Fibroblast of pulmonary artery (primary cell): ENCODE measurements around the gene SYNE1.

ENCODE experiments used
- DNase-seq: peaks from one replicate; pipeline ENCODE4 v3.0.0-alpha.2; 2010; ENCODE audit warnings: low read depth
- H3K4me3 ChIP-seq: replicated peaks from 2 replicates; pipeline ENCODE4 v1.5.1; 2011; ENCODE audit warnings: low read depth, mild to moderate bottlenecking, control low read depth, low read length, moderate library complexity
- TF ChIP-seq, protein P1 (sequence below): IDR thresholded peaks from 2 replicates; pipeline ENCODE4 v1.5.1; 2011; ENCODE audit warnings: mild to moderate bottlenecking, control low read depth, low read length, inconsistent platforms; ENCODE audit errors: missing control alignments

Gene SYNE1

DNA sequence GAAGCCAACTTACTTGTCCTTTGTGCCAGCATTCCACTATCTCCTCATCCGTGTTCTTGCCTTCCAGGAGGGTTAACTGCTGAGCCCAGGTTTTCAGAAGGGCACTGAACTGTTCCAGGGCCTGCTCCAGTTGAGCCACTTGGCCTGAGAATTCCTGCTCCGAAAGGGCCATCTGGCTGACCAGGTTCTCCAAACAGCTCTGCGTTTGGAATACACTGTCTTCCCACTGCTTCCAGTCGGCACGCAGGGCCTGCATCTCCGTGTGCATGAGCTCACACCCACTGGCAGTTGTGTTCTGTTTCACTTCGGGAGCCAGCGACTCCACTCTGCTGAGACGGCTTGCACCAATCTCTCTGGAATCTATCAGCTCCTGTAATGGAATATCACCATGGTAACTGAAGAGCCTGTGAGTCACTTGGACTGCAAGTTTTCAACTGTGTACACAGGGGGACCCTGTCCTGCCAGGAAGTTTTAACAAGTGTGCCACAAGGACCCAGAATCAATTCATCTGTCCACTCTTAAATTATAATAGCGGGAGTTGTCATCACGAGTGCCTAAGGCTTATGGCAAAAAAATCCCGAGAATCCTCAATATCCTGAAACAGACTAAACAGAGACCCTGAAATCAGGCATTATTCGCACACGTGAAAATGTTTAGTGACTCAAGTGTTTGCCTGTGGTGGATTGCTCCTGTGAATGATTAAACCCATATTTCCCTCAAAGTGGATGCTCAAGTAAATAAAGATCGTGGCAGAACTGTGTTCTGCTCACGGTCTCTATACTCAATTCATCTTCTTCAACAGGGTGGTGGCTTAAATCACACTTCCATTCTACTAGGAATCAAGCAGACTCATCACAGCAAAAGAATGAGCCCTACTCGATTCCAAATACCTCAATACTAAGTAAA lies 255.9 kb downstream of the SYNE1 start:
- peak; percentile 96 for DNase-seq
- TF ChIP-seq, protein P1, sequence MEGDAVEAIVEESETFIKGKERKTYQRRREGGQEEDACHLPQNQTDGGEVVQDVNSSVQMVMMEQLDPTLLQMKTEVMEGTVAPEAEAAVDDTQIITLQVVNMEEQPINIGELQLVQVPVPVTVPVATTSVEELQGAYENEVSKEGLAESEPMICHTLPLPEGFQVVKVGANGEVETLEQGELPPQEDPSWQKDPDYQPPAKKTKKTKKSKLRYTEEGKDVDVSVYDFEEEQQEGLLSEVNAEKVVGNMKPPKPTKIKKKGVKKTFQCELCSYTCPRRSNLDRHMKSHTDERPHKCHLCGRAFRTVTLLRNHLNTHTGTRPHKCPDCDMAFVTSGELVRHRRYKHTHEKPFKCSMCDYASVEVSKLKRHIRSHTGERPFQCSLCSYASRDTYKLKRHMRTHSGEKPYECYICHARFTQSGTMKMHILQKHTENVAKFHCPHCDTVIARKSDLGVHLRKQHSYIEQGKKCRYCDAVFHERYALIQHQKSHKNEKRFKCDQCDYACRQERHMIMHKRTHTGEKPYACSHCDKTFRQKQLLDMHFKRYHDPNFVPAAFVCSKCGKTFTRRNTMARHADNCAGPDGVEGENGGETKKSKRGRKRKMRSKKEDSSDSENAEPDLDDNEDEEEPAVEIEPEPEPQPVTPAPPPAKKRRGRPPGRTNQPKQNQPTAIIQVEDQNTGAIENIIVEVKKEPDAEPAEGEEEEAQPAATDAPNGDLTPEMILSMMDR: no peak

DNA sequence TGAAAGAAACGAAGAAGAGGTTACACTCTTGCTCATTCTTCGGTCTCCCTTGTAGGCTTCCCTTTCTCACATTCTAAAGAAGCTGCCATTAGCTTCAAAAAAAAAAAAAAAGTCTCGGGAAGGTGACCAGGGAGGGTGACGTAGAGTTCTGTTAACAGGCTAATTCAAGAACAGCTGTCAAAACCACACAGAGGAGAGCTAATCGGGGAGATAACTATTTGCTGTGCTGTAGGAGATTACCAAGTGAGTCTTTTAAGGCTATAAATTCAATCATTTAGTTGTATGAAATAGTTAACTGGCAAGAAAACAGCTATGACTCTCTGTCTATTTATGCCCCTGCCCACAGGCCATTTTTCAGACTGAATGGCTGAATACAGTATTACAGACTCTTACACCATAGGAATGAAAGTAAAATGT lies 256.8 kb downstream of the SYNE1 start:
- TF ChIP-seq, protein P1: no peak
- peak overlapping the region; percentile 67 for H3K4me3 ChIP-seq
- peak; percentile 85 for DNase-seq

More for the DNA sequence above, 255.9 kb downstream of the SYNE1 start:
- H3K4me3 ChIP-seq: peak overlapping the region; percentile 67

DNA sequence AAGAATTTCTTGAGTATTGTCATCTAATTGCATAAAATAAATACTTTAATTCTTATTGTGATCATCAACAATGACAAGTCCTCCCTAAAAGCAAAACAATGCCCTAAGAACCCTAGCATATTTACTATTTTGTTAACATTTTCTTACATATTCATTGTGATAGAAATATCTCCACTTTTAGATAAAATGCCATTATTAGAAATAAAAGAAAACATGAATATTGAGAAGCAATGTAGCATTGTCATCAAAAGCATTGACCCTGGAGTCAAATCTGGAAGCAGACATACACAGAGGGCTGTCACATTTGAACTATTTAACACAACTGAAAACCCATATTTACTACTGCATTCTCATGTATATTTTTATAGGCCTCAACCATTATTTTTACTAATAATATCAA lies 257.7 kb downstream of the SYNE1 start:
- peak overlapping the region; percentile 67 for H3K4me3 ChIP-seq
- TF ChIP-seq, protein P1: no peak
- no peak for DNase-seq

DNA sequence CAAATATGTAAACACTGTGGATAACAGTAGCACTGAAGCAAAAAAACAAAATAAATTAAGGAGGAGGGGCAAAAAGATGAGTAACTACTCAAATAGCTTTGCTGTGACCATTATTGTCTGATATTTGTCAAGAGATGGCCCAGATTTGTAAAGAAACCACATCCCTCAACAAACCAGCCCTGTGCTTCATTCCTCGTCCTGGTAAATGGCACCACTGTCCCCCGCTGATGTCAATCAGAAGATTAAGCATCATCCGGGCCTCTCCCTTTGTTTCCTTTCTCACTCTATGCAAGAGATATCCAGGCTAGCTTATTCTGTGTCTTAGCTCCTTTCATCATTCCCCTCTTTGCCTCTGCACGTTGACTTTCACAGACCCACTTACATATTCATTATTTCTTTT lies 259.0 kb downstream of the SYNE1 start:
- no peak overlapping the region for H3K4me3 ChIP-seq

DNA sequence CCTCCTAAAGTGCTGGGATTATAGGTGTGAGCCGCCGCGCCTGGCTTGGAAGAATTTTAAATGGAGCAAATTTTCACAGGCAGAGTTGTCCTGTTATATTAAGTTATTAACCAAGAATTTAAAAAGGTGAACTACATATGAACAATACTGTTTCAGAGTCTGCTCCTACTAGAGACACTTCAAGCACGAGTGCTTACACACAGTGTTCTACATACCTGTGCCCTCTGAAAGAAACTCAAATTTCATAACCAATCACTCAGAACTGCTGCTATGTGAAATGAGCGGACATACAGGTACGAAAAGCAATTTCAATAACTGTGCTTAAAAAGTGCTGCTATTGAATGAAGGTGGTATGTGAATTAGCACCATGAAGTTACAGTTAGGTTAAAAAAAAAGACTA lies 262.0 kb downstream of the SYNE1 start:
- no peak overlapping the region for H3K4me3 ChIP-seq
- no peak for DNase-seq
- TF ChIP-seq, protein P1: no peak

More for the DNA sequence above, 259.0 kb downstream of the SYNE1 start:
- TF ChIP-seq, protein P1: no peak
- peak; percentile 27 for DNase-seq

DNA sequence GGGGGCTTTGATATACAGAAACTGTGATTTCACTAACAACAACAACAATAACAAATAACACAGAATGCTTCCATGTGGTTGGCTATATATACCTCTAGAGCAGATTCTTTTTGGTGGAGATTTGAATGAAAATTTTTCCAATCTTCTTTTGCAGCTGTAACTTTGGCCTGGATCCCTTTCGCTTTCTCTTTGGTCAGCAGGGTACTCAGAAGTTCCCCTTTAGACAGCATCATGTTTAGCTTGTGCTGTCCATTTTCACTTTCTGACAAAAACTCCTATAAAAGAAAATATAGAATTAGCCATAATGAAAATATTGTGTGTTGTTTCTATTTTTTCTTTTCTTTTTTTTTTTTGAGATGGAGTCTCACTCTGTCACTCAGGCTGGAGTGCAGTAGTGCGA lies 264.2 kb downstream of the SYNE1 start:
- H3K4me3 ChIP-seq: no peak overlapping the region
- no peak for DNase-seq
- TF ChIP-seq, protein P1: no peak
